Cardiac fibroblast (primary cell): ENCODE data around the gene SPRR1B.

Source experiments
- DNase-seq, 2 donors: peaks; one replicate each; pipeline versions ENCODE4 v3.0.0 to v3.0.0-alpha.2; 2010; ENCODE audit warnings: low read depth in 2 of 2
- H3K4me3 ChIP-seq, 2 donors: replicated peaks in 1 of 2; 1 replicate in 1 of 2; 2 replicates in 1 of 2; pipeline ENCODE4 v1.5.1; 2011; ENCODE audit warnings: low read depth in 2 of 2, low read length in 2 of 2, mild to moderate bottlenecking in 2 of 2, moderate library complexity in 1 of 2
- TF ChIP-seq, protein P1 (sequence below): IDR thresholded peaks from one replicate; pipeline ENCODE4 v1.5.1; 2011; ENCODE audit warnings: low read depth, mild to moderate bottlenecking, low read length, inconsistent platforms

SPRR1B gene

DNA sequence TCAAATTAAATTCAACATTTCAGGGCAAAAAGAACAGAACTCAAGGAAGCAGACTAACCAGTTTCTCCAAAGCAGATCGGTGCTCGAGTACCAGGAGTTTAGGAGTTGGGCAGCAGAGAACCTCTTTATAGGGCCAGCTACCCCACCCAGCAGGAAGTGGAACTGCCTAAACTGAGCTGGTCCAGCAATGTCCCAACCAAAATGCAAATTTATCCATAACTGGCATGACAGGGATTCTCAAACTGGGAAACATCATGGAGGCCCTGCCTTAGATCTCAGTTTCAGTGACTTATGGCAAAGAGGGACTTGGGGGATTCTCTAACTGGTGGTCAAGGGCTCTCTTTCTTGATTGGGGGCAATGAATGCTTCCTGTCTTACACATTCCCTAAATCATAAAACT is 40.5 kb downstream of the SPRR1B start, which contains the start of gene SPRR2B:
Gene SPRR2B, minus strand, starts transcription at position 101 of the 400 bp plus-strand sequence. CDS start 772 bp downstream, outside the sequence.
- no peak within 1 kb of the TSS for H3K4me3 ChIP-seq
- TF ChIP-seq, protein P1, sequence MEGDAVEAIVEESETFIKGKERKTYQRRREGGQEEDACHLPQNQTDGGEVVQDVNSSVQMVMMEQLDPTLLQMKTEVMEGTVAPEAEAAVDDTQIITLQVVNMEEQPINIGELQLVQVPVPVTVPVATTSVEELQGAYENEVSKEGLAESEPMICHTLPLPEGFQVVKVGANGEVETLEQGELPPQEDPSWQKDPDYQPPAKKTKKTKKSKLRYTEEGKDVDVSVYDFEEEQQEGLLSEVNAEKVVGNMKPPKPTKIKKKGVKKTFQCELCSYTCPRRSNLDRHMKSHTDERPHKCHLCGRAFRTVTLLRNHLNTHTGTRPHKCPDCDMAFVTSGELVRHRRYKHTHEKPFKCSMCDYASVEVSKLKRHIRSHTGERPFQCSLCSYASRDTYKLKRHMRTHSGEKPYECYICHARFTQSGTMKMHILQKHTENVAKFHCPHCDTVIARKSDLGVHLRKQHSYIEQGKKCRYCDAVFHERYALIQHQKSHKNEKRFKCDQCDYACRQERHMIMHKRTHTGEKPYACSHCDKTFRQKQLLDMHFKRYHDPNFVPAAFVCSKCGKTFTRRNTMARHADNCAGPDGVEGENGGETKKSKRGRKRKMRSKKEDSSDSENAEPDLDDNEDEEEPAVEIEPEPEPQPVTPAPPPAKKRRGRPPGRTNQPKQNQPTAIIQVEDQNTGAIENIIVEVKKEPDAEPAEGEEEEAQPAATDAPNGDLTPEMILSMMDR: no peak
- no peak for DNase-seq

DNA sequence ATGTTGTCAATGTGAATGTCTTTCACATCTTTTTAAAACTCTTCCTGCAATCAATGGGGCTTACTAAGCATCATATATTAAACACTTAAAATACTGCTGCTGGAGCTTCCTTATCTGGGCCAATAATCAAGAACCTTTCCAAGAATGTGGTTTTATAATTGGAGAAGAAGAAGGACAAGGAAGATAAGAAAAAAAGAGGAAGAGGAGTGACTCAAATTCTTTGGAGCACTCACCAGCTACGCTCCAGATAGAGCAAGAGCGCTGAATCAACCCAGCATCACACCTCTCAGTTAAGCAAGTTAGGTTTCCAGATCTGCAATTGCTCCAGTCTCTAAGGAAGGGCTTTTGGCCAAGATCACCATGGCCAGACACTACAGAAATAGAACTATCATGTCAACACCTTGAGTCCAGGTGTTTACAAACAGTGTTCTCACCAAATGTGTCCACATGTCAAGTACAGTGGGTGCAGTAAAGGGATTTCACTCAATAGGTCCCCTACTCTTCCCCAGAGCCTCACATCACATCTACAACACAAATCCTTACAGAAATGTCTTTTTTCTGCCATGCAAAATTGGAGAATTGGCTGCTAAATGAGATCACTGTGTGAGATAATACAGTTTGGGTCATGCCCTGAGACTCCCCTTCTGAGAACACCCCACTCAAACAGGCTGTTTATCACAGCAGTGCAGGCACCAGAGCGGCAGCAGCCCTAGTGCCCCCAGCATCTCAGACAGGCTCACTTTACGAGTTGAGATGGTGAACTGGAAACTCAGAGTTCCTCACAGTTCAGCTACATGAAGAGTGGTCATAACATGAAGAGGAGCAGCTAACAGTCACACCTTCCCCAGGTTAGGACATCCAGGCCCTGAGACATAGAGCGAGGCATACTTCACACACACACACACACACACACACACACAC is 42.1 kb downstream of the SPRR1B start:
- DNase-seq: no peak
- H3K4me3 ChIP-seq: no peak overlapping the region
- TF ChIP-seq, protein P1: no peak

DNA sequence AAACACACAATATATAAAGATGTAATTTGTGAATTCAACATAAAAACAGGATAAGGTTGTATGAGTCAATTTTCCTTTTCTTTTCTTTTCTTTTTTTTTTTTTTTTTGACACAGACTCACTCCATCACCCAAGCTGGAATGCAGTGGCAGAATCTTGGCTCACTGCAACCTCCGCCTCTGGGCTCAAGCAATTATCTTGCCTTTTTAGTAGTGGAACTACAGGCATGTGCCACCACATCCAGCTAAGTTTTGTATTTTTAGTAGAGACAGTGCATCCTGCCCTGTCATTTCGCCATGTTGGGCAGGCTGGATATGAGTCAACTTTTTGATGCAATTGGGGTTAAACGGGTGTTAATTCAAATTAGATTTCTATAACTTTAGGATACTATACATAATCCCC is 50.7 kb downstream of the SPRR1B start:
- no peak overlapping the region for H3K4me3 ChIP-seq
- TF ChIP-seq, protein P1: no peak
- no peak for DNase-seq
